Measurements from ENCODE around the gene CDK14. TPM values are rescaled to one million over a fixed set of nuclear protein-coding genes. Genes with fewer than 3 reads are reported as not detected.

Gene CDK14
- total RNA-seq, 4 donors from 2014 or later, result 0.38 to 3.6 (median 1.3) TPM

- H3K27ac ChIP-seq, result no peak overlapping the region
- no peaks in the 10 kb centered on the region for H3K36me3 ChIP-seq
- H3K4me1 ChIP-seq, result no peaks in the 10 kb centered on the region
- WGBS, 2 donors, result 48 to 68% methylated on average over 2 of the region's 2 CpGs
- DNase-seq, result no peak
- H3K27me3 ChIP-seq, result no peaks in the 10 kb centered on the region
- intact Hi-C loops (cut with DNase I), result no loop called here
- TF ChIP-seq, protein P1, sequence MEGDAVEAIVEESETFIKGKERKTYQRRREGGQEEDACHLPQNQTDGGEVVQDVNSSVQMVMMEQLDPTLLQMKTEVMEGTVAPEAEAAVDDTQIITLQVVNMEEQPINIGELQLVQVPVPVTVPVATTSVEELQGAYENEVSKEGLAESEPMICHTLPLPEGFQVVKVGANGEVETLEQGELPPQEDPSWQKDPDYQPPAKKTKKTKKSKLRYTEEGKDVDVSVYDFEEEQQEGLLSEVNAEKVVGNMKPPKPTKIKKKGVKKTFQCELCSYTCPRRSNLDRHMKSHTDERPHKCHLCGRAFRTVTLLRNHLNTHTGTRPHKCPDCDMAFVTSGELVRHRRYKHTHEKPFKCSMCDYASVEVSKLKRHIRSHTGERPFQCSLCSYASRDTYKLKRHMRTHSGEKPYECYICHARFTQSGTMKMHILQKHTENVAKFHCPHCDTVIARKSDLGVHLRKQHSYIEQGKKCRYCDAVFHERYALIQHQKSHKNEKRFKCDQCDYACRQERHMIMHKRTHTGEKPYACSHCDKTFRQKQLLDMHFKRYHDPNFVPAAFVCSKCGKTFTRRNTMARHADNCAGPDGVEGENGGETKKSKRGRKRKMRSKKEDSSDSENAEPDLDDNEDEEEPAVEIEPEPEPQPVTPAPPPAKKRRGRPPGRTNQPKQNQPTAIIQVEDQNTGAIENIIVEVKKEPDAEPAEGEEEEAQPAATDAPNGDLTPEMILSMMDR (IDR thresholded peaks at IDR 0.05), result no peak
- no peak for TF ChIP-seq POLR2A (IDR thresholded peaks at IDR 0.05)
- no peaks in the 10 kb centered on the region for H3K9me3 ChIP-seq
- H3K4me3 ChIP-seq, result no peak overlapping the region
These were observed 544.2 kb downstream of the CDK14 start for GRCh38 chr7:91140286-91140685.

DNA sequence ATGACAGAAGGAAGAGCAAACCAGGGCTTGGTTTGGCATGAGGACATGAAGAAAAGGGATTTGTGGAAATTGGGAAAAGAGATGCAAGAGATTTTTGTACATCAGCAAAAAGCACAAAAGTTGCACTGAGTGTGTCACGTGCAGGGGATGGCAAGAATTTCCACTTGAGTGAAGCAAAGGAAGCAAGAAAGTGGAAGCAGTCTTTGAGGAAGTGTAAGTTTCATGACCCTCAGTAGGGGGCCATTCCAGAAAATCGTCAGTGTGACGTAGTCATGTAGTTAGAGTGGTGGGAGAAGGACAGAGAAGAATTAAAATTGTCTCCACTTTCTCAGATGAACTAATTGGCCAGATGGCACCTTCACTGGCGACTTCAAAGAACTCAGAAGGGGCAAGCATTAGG is 544.9 kb downstream of the CDK14 start:
- DNase-seq, result no peak
- WGBS, 2 donors, result 58 to 61% methylated on average over 4 of the region's 4 CpGs
- Histone ChIP-seq H3K4me3 (no peak overlapping the region), H3K27me3 (no peaks in the 10 kb centered on the region), H3K4me1 (no peaks in the 10 kb centered on the region), H3K36me3 (no peaks in the 10 kb centered on the region), H3K27ac (no peak overlapping the region), H3K9me3 (no peaks in the 10 kb centered on the region)
- intact Hi-C loops (cut with DNase I), result no loop called here
- TF ChIP-seq, protein P1 (IDR thresholded peaks at IDR 0.05), result no peak

- no peak for DNase-seq
- no peak for TF ChIP-seq POLR2A (IDR thresholded peaks at IDR 0.05)
- TF ChIP-seq, protein P1 (IDR thresholded peaks at IDR 0.05), result no peak
- no peaks in the 10 kb centered on the region for H3K36me3 ChIP-seq
- H3K9me3 ChIP-seq, result no peaks in the 10 kb centered on the region
- intact Hi-C loops (cut with DNase I), result no loop called here
- no peaks in the 10 kb centered on the region for H3K27me3 ChIP-seq
- H3K27ac ChIP-seq, result no peak overlapping the region
- H3K4me1 ChIP-seq, result no peaks in the 10 kb centered on the region
- no peak overlapping the region for H3K4me3 ChIP-seq
- WGBS, 2 donors, result 36 to 81% methylated on average over 1 of the region's 1 CpG
These were observed 546.6 kb downstream of the CDK14 start for GRCh38 chr7:91142743-91143142.

GRCh38 chr7:91149341-91150246 is 553.5 kb downstream of the CDK14 start:
- H3K9me3 ChIP-seq, result no peaks in the 10 kb centered on the region

GRCh38 chr7:91151916-91152315 is 555.8 kb downstream of the CDK14 start:
- whole genome bisulfite sequencing, 2 donors, result 85 to 92% methylated on average over 4 of the region's 4 CpGs
- H3K9me3 ChIP-seq, result no peaks in the 10 kb centered on the region
- no peak for DNase-seq
- H3K27ac ChIP-seq, result no peak overlapping the region
- no peak overlapping the region for H3K4me3 ChIP-seq
- TF ChIP-seq POLR2A (IDR thresholded peaks at IDR 0.05), result no peak
- TF ChIP-seq, protein P1 (IDR thresholded peaks at IDR 0.05), result no peak
- H3K36me3 ChIP-seq, result no peaks in the 10 kb centered on the region
- intact Hi-C loops (cut with DNase I), result no loop called here
- H3K27me3 ChIP-seq, result no peaks in the 10 kb centered on the region
- H3K4me1 ChIP-seq, result no peaks in the 10 kb centered on the region

More at GRCh38 chr7:91149341-91150246, 553.5 kb downstream of the CDK14 start:
- intact Hi-C loops (cut with DNase I), result no loop called here
- Histone ChIP-seq H3K27me3 (no peaks in the 10 kb centered on the region), H3K27ac (no peak overlapping the region), H3K36me3 (no peaks in the 10 kb centered on the region), H3K4me1 (no peaks in the 10 kb centered on the region), H3K4me3 (no peak overlapping the region)
- DNase-seq, result no peak
- WGBS, 2 donors, result 87 to 100% methylated on average over 3 of the region's 3 CpGs
- TF ChIP-seq POLR2A (IDR thresholded peaks at IDR 0.05), result no peak
- TF ChIP-seq, protein P1 (IDR thresholded peaks at IDR 0.05), result no peak

All from esophagus squamous epithelium (tissue), 5 donors.